NCI-H2107 treated with DMSO at 0.1 percent for 48 hours (cell line): ENCODE measurements around the gene FYB2.
"Not testable (repeated sequence)": the region's sequence is repeated elsewhere in the genome, so short reads cannot be mapped to it uniquely, and the experiment has no call there.

Experiments used
- DNase-seq: peaks from one replicate; lab custom pipeline; 2025; ENCODE audit not compliant: unreplicated experiment; lab: John Stamatoyannopoulos, UW

Gene FYB2

DNA sequence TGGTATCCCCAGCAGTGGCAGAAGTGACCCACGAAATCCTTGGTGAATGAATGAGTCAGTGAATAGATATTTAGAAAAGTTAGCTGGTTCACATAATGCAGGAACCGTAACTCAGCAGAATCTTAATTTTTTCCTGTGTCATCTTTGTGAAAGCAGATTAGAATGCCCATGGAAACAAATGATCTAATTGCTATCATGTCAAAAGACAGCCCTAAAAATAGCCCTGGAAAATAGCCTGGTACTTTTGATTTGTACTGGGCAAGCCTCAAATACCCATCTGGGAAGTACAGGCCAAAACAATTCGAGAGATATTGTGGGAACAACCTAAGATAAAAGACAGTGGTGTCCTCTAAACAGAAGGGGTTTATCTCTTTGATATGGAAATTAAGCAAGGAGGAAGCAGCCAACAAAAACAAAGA, 21.1 kb downstream of the FYB2 start:
- DNase-seq: no peak

DNA sequence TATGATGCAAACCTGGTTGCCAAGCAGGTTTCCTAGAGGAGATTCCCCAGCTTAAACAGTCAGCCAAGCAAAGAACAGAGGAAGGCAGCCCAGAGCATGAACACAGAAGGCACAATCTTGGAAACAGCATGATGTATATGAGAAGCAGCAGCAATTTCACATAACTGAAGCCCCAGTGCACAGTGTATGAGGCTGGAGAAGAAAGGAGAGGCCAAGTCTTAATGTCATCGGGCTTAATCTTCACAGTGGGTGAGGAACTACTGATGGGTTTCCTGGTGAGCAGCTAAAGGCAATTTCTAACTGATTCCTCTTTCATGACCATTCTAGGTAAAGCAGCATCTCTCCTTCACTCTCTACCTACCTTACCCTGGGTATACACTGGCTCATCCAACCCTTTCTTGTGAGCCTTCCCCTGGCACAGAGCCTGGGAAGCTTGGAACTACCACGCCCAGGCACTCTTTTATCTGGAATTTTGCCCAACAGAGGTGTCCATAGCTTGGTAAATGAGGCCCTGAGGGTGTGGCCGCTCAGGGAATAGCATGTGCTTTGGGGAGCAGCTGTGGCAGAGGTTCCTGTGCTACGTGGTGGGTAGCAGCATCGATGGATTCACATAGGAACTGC, 22.0 kb downstream of the FYB2 start:
- DNase-seq: no peak

DNA sequence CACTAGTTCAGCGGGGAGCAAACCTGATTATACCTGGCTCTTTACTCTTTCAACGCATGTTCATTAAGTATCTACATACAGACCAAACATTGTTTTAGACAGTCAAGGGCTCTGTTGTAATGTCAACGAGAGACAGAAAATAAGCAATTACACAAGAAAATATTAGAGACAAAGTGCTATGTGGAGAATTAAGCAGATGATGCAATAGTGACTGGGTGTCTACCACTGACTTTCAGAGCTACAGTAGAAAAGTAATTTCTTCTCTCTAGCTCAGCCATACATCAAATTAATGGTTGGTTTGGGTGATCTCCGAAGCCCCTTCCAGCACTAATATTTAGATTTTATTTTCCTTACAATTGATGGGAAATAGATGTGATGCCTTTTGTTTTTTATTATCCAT, 23.3 kb downstream of the FYB2 start:
- no peak for DNase-seq

DNA sequence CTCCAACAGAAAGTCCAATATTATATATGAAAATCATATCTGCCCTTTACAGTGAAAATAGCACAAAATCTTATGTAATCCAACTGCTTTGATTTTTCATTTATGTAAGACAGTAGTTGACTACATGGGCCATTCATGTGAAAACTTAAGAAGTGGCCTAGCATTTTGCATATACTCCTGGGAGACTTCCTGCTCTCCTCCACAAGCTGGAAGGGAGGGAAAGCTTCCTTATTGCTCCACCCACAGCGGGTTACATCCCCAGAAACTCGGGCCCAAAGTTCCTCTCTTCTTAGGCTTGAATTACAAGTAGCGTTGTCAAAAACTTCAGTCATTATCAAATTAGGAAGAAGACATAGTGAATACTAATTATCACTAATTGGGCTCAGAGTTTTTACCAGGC, 29.2 kb downstream of the FYB2 start:
- no peak for DNase-seq

DNA sequence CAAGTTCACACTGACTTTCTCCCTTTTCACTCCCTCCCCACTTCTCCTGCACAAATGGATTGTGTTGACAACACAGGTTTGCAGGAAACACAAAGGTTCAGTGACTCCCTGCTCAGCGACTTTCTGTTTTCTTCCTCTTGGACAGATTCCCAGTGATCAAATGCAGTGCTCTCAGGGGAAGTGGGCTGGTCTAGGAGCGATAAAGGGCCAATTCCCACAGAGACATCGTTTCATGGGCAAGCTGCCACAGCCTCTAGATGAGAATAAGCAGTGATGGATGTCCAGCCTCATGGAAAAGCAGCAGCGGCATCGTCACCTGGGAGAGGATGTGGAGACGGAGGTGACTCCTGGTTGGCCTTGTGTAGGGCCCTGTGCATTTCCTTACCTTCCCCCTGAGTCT, 30.6 kb downstream of the FYB2 start:
- DNase-seq: peak; percentile 94

DNA sequence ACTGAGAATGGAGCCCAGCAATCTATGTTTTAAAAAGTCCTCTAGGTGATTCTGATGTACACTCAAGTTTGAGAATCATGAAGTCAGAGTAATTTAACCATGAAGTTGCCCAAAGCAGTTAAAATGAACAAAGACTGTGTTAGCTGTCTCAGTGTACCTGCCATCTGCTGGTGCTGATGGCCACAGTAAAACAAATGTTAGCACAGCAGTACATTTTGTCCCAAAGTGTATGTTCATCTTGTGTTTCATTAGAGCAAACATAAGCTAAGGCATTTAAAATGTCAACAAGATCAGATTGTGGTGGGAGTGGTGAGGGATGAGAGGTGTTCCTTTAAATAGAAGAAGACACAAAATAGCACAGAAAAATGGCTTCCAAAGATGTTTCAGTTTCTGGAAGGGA, 31.1 kb downstream of the FYB2 start:
- peak; percentile 80 for DNase-seq

DNA sequence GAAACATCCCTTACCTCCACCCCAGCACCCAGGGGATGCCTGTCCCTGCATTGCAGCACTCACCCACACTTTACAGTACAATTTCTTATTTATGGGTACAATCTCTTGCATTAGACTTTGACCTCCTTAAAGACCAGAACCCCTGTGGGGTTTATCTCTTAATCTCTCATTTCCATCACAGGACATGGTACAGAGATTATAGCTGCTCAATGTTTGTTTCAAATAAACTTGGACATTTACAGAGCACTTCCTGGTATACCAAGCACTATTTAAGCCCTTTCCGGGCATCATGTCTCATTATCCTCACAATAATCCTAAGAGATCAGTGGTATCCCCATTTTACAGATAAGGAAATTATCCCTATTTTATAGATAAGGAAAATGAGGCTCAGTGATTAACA, 31.9 kb downstream of the FYB2 start:
- no peak for DNase-seq

DNA sequence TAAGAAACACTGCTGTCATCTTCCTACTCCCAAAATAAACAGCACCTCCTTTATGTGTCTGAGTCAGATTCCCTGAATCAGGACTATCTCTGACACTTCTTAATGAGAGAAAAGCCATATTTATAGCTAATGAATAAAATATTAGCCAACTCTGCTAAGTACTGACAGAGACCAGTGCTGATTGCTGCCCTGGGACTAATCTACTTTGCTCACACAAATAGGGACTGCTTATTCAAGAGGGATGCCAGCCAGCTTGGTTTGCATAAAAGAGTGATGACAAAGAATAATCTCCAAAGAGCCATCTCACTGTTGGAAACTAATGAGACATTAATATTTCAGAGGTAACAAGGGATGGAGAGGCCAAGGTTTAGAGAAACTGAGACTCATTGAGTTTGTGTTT, 36.4 kb downstream of the FYB2 start:
- DNase-seq: no peak

DNA sequence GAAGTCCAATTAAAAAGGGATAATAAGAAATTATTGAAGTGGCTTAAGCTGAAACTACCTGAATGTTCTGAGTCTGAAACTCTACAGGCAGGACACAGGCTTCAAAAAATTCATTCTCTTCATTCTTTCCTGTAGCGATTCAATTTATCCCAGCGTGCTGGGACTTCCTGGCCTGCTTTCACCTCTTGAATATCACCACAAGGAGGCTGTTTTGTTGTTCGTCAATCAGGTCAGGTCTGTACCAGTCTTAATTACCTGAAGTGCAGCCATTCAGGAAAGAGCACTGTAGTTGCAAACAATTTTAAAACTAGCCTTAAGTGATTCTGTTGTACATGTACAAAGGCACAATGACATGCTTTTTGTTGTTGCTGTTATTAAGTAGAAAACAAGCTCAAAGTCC, 38.4 kb downstream of the FYB2 start:
- DNase-seq: peak; percentile 92

DNA sequence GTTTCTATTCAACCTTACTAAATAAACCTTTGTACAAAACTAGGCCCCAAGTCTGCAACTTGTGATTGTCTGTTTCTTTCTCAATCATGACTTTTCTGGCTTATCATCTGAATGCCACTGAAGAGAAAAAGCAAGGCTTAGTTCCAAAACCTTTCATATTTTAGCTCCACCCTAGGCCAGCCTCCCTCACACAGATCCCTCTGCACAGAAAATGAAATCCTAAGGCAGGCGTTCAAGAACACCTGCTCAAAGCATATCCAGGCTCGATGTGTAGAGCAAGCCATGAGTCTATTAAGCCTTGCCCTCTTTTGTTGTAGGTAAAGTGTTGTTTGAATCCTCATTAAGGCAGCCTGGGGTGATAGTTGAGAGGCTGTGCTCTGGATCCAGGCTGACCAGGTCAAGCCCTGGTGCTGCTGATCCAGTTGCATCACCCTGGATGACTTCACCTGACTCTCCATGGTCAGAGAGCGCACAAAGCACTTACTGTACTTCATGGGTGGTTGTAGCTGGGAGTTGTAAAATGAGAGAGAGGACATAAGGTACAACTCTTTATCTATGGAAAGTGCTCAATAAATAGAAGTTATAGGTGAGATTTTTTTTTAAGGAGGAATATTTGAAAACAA, 39.0 kb downstream of the FYB2 start:
- peak; percentile 60 for DNase-seq

DNA sequence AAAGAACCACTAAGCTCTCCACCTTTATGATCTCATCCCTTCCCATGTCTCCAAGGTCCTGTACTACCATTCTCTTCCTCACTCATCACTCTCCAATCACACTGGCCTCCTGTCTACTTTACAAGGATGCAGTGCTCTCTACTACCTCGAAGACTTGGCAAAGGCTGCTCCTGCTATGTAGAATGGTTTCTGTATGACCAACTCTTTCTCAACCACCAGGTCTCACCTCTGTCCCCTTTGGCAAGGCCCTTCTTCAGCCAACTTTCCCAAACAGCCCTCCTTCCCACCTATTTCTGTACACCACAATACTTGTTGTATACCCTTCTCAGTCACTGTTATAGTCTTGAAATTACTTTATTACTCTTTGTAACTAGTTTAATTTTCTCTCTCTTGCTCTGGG, 41.2 kb downstream of the FYB2 start:
- DNase-seq: no peak

DNA sequence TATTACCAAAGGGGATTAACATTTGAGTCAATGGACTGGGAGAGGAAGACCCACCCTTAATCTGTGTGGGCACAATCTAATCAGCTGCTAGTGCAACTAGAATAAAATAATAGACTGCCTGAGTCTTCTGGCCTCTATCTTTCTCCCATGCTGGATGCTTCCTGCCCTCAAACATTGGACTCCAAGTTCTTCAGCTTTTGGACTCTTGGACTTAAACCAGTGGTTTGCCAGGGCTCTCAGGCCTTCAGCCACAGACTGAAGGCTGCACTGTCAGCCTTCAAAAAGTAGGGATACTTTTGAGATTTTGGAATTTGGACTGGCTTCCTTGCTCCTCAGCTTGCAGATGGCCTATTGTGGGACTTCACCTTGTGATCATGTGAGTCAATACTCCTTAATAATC, 44.5 kb downstream of the FYB2 start:
- not testable (repeated sequence) for DNase-seq

DNA sequence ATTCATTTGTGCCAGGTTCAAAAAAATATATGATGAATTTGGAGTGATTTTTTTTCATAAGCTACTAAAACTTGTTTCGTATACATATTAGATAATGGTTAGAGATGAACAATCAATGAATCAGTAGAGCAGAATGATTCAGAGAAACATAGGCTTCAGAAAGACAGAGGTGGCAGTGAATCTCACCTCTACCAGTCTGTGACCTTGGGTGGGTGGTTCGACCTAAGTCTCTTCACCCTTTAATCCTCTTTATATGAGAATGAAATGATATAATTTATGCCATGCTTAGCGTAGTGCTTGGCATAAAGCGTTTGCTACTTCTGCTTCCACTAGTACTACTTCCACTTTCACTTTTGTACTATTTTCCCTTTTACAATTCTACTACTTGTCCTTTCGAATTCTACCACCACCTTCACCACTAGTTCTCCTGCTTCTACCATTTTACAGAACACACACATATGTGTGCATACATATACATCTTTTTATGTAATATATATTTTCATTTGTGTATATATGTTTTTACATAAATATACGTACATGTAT, 45.1 kb downstream of the FYB2 start:
- no peak for DNase-seq

DNA sequence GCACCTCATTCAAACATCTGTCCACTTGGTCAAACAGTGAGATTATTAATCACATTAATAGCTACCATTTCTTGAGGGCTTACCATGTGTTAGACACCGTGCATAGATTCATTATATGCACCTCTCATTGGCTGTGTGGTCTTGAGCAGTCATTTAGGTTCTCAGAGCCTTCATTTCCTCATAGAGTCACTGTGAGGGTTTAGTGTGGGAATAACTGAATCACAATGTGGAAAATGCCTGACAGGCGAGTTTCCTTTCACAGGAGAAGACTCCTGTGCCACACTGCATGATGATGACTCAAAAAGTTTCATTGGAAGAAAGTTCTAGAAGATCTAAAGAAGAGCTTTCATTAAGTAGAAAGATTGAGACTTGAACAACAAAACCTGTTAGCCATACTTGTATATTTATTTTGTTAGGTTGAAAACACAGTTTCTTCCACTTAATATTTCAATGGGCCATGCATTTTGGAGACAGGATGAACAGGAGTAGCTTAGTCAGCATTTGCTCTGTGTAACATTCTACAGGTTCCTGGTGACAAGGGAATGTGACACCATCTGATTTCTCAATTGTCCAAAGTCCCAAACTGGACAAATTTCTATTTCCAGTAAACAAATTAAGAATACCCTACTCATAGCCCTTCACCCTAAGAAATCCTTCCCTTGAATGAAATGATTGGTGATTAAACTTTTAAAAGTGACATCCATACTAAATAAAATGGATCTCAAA, 45.7 kb downstream of the FYB2 start:
- DNase-seq: no peak

DNA sequence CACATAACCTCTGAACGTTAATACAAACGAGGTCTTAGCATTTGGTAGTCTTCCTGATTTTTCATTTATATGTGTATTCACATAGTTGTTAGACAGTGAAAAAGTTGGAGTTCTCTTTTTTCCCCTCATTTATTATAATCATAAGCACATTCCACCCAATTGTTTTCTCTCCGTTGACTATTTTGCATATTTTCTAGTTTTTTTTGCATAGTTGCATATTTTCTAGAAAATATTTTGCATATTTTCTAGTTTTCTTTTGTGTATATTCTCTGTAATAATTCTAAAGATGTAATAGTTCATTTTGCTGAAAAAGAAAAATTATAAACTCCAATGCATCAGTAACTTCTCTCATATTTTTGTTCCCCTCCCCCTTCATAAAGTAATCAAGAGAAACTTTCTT, 47.5 kb downstream of the FYB2 start:
- DNase-seq: no peak

DNA sequence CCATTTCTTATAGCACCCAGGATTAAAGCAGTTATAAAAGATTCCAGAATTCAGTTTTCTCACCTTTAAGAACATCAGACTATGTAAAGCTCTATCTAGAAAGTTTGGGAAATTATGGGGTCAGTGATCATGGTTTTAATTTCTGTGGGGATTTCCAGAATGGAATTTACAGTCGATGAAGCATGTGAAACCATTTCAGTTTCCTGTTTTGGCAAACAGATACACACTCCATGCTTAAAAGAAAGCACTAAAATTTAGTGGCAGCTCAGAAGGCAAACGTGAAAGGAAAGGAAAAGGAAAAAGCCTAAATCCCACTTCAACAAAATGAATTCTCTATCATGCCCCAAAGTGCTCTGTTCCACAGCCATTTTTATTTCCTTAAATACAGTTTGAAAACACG, 60.4 kb downstream of the FYB2 start:
- no peak for DNase-seq

DNA sequence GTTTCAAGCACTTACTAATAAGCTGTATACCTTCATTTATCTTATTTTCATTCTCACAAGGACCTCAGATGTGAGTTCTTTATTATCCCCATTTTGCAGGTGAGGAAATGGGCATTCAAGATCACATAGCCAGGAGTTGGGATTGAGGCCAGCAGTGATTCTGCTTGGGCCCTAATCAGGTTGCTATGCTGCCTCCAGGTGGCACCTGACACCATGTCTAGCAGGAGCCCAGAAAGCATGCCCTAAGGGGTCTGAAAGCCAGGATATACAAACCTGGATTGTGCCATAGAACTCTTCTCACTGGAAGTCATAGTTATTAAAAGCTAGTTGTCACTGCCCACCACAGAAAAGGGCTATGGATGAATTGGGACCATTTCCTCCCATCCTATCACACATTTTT, 61.1 kb downstream of the FYB2 start:
- DNase-seq: peak; percentile 68

DNA sequence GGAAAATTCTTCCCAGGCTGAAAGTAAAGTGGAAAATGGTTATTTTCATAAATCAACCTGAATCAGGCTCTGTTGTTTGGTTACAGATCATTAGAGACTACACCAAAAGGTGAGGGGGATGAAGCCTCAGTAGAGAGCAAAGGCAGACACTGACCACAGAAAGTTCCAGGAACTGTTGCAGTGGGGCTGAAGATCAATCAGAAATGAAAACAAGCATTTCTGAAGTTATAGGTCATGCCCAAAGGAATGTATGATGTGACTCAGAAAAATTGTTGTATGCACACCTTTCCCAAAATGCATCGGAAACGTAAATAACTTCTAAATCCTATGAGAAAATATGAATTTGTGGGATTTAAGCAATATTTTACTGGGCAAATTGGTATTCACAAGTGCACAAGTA, 63.3 kb downstream of the FYB2 start:
- no peak for DNase-seq

DNA sequence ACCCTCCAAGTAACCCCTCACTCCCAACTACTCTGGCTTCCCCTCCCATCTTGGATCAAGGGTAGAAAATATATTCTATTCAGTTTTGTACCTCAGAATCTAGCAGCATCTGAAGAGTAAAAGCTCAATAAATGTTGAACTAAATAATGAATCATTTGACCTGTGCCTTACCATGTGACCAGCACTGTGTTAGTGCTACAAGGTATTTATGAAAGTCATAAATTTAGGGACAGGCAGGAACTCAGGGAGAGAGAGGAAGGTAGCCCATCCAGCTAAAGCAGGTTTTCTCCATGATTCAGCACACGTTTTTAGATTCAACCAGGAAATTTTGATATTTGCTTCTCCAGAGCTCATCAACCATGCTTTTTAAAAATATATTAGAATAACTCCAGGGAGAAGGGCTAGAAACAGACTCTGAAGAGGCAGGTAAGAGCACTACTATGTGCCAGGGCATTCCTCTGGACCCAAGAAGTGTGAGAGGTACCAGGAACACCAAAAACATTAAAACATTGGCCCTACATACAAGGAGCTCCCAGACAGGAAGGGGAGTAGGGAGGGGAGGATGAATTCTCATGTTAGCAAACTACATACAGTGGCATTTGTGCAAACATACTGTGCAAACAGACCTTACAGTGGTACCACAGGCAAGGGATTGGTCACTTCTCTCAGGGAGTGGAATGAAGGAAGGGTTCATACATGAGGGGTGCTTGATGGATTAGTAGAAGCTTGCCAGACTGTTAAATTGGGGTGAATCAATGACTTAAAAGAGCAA, 64.3 kb downstream of the FYB2 start:
- no peak for DNase-seq

DNA sequence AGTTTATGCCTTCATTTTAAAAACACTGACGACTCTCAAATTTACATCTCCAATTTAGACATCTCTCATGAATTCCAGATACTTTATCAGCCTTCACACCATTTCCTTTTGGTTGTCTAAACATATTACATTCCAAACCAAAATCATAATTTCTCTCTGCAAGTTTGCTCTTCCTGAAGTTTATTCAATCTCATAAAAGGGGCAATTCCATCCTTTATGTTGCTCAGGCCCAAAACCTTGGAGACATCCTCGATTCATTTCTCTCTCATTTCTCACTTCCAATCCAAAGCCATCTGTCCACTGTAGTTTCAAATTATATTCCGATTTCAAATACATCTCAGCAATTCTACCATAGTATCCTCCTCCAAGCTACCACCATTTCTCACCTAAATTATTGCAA, 74.0 kb downstream of the FYB2 start:
- no peak for DNase-seq

DNA sequence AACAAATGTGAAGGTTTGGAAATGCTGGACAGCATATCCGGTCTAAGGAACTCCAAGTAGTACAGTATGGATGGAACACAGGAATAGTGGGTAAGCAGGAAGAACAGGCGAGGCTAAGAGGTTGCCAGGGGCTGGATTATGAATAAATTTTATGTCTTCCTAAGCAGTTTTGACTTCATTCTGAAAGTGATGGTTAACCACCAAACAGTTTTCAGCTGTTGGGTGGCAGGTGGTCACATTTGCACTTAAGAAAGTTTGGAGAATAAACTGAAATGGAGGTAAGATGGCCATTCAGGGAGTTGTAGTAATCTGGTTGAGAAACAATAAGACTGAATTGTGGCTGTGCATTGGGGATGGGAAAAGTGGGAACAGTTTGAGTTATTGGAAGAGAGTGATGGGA, 90.2 kb downstream of the FYB2 start:
- no peak for DNase-seq

DNA sequence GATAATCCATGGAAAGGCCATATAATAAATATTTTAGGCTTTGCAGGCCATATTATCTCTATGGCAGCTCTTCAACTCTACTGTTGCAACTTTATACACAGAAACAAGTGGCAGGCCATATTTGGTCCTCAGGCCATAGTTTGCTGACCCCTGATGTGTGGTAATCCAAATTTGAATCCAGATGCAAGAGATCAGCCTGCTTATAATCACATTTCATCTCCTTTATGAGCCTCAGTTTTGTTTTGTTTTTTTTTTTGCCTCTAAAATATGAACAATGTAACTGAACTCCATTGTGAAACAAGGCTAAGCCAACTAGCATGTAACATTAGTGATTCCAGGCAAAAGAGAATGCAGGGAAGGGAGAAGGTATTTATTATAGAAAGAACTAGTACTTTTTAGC, 92.5 kb downstream of the FYB2 start:
- DNase-seq: no peak
